GM19351 (cell line): ENCODE data around the gene HOXD3.

Experiments
- ATAC-seq: cut with Tn5 transposase; IDR thresholded peaks from one replicate; pipeline ENCODE4 v1.9.1; 2021; ENCODE audit warnings: mild to moderate bottlenecking, moderate library complexity; ENCODE audit not compliant: unreplicated experiment

The HOXD3 gene

DNA sequence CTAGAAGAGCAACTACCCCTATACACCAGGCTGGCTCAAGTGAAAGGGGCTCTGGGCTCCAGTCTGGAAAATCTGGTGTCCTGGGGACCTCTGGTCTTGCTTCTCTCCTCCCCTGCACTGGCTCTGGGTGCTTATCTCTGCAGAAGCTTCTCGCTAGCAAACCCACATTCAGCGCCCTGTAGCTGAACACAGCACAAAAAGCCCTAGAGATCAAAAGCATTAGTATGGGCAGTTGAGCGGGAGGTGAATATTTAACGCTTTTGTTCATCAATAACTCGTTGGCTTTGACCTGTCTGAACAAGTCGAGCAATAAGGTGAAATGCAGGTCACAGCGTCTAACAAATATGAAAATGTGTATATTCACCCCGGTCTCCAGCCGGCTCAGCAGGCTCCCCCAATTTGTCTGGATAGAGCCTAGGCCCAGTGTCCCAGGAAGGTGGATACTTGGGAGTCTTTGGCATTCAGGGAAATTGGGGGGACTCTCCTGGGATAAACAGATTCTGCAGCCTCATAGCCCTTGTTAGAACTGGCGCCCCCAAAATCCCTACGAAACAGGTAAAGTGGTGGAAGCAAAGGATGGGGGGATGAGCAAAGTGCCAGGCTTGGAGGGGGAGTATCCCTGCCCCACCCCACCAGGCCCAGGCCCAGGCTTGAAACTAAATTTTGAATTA, 8.2 kb upstream of the HOXD3 start:
- no peak for ATAC-seq

- ATAC-seq = no peak
Observed at GRCh38 chr2:176149481-176149938, 7.6 kb upstream of the HOXD3 start.

DNA sequence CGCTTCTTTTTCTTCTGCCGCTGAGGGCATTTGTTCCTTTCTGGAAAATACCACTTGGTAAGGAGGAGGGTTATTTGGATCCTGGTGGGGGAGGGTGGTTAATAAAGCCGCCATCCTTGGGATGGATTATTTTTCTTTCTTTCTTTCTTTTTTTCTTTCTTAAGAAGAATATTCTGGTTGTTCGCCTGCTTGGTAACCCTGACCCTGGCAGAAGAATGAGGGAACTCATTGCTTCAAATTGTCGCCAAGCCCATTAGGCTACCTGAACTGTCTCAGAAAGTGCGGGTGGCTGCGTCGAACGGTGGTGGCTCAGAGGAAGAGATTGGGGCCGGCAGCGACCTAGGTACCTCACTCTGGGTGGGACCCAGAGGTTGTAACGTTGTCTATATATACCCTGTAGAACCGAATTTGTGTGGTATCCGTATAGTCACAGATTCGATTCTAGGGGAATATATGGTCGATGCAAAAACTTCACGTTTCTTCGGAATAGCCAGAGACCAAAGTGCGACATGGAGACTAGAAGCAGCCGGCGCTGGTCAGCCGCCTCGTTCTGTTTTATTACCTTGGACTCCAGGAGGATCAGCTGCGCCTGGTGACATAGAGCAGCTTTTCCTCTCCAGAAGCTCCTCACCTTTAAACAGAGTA, 7.0 kb upstream of the HOXD3 start:
- ATAC-seq = no peak

DNA sequence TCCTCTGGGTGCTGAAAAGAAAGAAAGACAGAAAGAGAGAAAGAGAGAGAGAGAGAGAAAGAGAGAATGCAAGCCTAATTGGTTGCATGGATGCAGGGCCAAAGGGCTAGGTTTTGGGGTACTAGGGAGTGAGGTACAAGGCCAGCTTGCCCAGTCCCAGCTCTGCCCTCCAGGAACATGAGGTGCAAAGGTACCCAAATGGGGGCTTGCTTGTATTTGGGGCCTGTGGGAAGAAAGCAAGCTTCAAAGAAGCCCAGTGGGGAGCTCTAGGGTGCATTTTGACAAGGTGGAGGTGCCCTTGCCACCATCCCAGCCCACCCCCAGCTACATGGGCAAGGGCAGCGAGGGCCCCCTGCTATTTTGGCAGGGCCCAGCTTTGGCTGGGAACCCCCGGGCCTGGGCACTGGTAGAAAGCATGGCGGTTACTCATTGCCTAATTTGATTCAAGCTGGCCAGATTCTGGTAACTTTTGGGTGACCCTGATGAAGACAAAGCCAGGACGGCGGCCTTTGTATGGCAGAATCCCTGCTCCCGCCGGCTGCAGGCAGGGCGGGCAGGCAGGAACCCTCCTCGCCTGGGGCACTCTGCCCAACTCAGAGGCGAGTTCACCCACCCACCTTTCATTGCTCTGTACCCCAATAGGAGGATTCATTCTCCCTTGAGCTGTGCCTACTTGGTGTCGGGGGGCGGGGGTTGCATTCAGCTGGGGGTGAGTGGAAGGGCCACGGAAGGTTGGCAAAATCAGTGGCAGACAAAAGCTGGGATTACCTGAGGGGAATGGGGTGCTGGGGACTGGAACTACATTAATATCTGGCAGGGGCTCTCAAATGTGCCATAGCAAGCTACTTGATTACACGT, 6.3 kb upstream of the HOXD3 start:
- no peak for ATAC-seq

DNA sequence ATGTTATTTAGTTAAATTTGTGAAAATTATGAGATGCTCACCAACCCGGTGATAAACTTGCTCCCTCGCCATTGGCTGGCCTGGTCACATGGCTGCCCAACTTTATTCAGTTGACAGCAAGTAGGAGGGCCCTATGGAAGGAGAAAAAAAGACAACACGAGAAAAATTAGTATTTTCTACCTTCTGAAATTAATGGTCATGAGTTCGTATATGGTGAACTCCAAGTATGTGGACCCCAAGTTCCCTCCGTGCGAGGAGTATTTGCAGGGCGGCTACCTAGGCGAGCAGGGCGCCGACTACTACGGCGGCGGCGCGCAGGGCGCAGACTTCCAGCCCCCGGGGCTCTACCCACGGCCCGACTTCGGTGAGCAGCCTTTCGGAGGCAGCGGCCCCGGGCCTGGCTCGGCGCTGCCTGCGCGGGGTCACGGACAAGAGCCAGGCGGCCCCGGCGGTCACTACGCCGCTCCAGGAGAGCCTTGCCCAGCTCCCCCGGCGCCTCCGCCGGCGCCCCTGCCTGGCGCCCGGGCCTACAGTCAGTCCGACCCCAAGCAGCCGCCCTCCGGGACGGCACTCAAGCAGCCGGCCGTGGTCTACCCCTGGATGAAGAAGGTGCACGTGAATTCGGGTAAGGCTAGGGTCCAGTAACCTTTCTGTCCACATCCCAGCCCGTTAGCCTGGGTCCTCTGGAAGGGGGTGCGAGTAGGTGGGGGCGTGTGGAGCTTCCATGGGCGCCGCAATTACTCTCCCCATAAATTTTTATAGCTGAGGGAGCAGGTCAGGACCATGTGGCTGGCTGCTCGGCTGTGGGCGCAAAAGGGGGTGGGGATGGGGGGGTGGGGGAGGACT, 5.4 kb upstream of the HOXD3 start, which contains the start of gene HOXD4:
Gene HOXD4 (plus strand): TSS at position 109 of the 846 bp plus-strand sequence. CDS start 84 bp downstream, at position 193.
- no peak for ATAC-seq

- no peak for ATAC-seq
Observed at GRCh38 chr2:176152350-176153181, 4.5 kb upstream of the HOXD3 start.

DNA sequence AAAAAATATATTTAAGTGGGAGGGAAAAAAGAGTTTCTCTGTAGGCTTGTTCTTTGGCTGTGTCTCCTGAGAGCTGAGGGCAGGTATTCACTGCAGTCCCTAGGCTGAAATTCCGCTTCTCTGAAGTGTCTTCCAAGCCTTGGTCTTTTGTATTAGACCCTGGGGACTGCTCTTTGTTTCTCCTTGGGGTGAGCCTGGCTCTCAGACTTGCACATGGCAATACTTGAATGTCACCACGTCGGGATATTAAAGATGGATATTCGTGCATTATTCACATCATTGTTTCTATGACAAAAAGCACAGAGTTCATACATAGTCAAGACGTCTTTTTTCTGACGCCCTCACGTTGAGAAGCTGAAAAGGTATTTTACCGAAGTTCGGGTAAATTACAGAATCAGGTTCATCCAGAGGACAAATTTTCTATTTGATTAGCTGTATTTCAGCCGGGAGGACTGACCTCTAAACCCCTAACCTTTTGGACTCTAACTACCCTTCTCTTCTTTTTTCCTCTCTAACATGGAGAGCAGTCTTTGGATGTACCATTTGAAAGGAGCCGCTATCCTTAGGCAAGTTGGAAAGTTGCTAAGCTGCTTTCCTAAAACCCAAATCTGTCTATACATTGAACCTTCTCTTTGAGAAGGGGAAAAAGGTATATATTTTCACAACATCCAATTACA, 2.4 kb upstream of the HOXD3 start:
- ATAC-seq = no peak

DNA sequence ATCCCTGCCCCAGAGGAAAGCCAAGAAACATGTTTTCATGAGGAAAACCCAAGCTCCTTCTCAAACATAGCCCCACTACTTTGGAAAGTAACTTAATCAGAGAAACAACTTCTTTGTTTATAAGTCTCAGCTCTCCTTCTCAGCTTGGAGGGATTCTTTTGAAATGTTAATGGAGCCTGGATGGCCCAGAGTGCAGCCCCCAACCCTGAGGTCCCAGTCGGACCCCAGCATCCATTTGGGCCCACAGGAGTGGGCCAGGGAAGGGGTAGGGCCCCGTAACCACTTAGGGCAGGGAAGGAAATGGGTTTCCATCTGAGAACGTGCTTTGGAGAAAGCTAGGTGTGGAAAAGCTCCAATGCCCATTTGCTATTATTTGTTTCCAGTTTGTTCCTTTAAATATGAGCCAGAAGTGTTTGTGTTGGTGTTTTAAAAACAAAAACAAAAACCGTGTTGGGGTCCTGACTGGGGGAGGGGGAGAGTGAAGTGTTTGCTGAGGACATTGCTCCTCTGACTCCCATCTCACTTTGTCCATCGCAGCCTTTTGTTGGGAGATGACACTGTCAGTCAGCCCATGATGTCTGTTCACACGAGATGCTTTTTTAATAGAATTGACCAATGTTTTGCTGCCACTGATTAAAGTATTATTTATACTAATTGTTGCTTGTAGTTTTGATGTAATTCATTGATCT, 1.6 kb upstream of the HOXD3 start:
- ATAC-seq = no peak

- ATAC-seq = no peak
Observed at GRCh38 chr2:176156301-176156806, 753 bp upstream of the HOXD3 start.

- no peak for ATAC-seq
Observed at GRCh38 chr2:176157499-176158185, 535 bp downstream of the HOXD3 start.

DNA sequence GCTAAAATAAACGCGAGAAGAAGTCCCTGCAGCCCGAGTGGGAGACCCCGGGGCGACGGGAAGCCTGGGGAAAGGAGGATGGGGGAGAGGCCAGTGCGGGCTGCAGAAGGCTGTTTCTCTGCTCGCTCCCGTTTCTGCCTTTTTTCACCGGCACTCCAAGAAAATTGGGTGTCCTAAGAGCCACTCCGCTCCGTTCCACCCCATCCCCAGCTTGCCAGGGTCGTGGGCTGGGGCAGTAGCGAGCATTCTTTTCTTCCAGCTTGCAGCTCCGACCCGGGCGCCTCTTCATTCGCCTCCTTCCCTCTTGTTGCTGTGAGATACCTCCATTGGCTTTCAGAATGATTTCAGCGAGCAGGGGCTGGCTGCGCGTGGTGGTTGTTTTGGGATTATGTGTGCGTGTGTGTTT, 1.1 kb downstream of the HOXD3 start:
- ATAC-seq = no peak

DNA sequence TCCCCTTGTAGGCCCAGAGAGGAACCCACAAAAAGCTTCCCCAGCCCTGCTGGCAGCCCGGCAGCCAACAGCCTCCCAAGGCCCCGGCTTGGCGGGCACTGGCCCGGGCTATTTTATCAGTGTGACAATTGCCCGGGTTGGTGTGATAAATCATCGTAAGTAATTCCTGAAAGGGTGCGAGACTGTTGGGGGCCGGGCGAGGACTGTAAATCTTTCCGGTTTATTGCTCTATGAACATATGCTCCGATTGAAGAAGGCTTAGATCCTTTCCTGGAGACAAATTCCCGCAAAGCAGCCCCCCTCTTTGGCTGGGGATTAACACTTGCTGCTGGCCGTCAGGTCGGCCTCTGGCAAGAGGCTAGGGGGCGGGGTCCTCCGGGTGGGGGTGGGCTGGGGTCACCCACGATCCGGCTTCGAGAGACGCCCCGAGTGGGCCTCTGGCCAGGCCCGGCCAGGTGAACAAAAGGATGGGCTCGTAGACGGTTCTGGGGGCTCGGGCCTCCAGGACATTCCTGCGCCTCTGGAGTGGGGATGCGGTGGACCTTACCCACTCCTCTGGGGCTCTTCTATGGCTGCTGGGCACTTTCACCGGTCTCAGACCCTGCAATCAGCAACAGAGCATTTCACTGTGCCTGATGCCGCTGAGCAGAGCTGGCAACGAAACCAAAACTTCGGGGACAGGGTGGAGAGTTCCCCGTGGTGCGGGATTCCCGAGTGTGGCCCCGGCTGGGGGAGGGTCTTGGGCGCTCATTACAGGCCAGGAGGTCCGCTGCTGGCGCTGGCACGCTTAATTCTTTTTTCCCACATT, 2.0 kb downstream of the HOXD3 start:
- no peak for ATAC-seq

DNA sequence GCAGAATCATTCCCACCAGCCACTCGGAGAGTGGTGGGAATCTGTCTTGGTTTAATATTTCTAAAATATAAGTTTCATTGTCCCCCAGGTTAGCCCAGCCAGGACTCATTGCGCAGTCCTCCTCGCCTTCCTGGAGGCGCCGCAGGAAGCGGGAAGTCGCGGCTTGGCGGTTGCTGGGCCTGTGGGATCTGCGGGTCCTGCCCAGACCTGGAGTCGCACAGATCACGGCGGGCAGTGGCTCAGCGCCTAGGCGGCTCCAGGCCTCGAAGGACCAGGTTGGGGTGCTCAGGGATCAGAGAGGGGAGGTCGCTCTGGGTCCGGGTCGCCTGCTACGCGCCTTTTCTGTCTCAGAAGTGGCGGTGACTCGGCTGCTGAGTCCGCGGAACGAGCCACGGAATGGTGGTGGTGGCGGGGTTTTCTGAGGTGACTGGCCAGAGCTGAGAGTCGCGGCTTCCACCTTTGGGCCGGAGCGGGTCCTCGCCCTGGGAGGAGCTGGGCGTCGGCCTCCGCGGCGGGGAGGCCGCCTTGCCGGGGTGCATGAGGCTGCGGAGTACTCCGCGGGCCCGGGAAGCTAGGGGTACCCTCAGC, 2.6 kb downstream of the HOXD3 start:
- no peak for ATAC-seq

GRCh38 chr2:176160251-176160985, 3.3 kb downstream of the HOXD3 start:
- no peak for ATAC-seq

DNA sequence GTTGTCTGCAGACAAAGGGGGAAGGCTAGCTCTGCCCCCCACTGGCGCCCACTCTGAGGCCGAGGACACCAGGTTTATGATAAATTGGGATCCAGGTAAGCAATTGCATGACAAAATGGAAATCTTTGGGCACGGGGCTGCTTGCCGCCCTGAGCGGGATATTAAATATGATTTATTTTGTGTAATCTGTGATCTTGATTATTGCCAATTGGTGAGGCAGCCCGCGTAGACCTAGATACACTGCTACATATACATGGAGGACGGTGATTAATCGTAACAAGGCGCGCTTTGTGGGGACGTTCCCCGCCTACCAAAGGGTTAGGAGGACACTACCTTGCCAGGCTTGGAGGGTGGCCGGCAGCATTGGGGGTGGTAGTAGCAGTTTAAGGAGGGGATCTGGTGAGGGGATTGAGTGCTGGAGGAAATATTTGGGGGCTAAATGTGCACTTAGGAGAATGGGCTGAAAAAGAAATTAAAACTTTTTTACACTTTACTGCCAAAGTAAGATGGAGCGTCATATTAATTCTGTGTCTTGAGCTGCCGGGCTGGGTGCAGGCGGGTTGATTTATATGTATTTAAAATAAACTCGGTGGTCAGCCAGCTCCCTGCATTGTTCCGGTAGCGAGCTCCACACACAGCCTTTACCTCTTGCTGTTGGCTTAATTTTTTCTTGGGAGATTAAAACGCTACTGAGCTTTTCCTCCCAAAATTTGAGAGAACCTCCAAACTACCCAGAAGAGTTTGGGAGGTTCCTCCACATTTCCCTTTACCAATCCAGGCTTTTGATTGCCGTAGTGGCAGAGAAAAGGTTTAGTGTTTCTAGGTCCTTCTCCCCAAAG, 4.1 kb downstream of the HOXD3 start:
- no peak for ATAC-seq
